HEK293T (cell line): ENCODE results near the gene TMEM181.

Experiments used
- BHLHE40 ChIP-seq: fragments of 450-650 bp; IDR thresholded peaks from 2 replicates; pipeline ENCODE4 v1.6.1; 2016; ENCODE audit warnings: mild to moderate bottlenecking, moderate library complexity, borderline replicate concordance
- FOXK2 ChIP-seq: fragments of 450-650 bp; IDR thresholded peaks from 2 replicates; pipeline ENCODE4 v1.6.1; 2016; ENCODE audit warnings: mild to moderate bottlenecking
- L3MBTL2 ChIP-seq: fragments of 450-650 bp; conservative IDR thresholded peaks from 2 replicates; pipeline ENCODE4 v1.6.1; 2016; ENCODE audit warnings: mild to moderate bottlenecking
- LEF1 ChIP-seq: fragments of 450-650 bp; IDR thresholded peaks from 2 replicates; pipeline ENCODE4 v1.6.1; 2017; ENCODE audit warnings: mild to moderate bottlenecking, borderline replicate concordance
- TARDBP ChIP-seq: fragments of 450-650 bp; IDR thresholded peaks from 2 replicates; pipeline ENCODE4 v1.6.1; 2016

- TF ChIP-seq TARDBP (no peak), LEF1 (no peak), FOXK2 (no peak), L3MBTL2 (no peak), BHLHE40 (no peak)
These were observed 40.1 kb upstream of the TMEM181 start for GRCh38 chr6:158519761-158520160.
